Measurements from ENCODE around the gene HID1.

- TF ChIP-seq EP300 (IDR thresholded peaks at IDR 0.05) (no peak), CTCF (IDR thresholded peaks at IDR 0.05) (no peak)
These were observed 31.4 kb upstream of the HID1 start for GRCh38 chr17:75003957-75004355.
